Keratinocyte (primary cell): ENCODE data around the gene DIP2C.

ENCODE experiments used
- CTCF ChIP-seq, 3 experiments: IDR thresholded peaks in 1 of 3; conservative IDR thresholded peaks in 1 of 3; optimal IDR thresholded peaks in 1 of 3; 2 replicates in 2 of 3; 3 replicates in 1 of 3; pipeline versions ENCODE3 to v1.5.1; 2011; ENCODE audit warnings: low read length in 3 of 3, mild to moderate bottlenecking in 3 of 3, moderate library complexity in 2 of 3, control low read depth in 1 of 3, inconsistent platforms in 1 of 3; ENCODE audit not compliant: insufficient read depth in 2 of 3; ENCODE audit errors: extremely low read depth in 1 of 3
- EZH2 ChIP-seq: IDR thresholded peaks from one replicate; pipeline ENCODE4 v1.6.1; 2012; ENCODE audit warnings: inconsistent platforms, mild to moderate bottlenecking, low read length, moderate library complexity

- TF ChIP-seq CTCF (optimal IDR thresholded peaks at IDR 0.05 in 1 of 3, IDR thresholded peaks at IDR 0.05 in 1 of 3, conservative IDR thresholded peaks at IDR 0.05 in 1 of 3; ENCODE audit: extremely low read depth in 1 of 3, insufficient read depth in 2 of 3, low read length in 3 of 3), result no peak
- no peak for TF ChIP-seq EZH2
Observed at GRCh38 chr10:670038-670437, 19.4 kb downstream of the DIP2C start.
